HepG2 (cell line): ENCODE measurements around the gene LMX1B. TPM values are rescaled to one million over a fixed set of nuclear protein-coding genes. Genes with fewer than 3 reads are reported as not detected.

ENCODE experiments used
- ATAC-seq: fragments of 200-7000 bp; cut with Tn5 transposase; 3 replicates; pipeline ENCODE4 v1.9.1; 2020; ENCODE audit warnings: mild to moderate bottlenecking, moderate library complexity
- BruUV-seq: library from RNA; stranded (reverse); fragments of 400-500 nt; replicated peaks from 2 replicates; lab custom pipeline; 2021; lab: Mats Ljungman, UMichigan
- CTCF ChIA-PET: fragments of 300-600 bp; formaldehyde crosslinking; extraction: SDS; loops from one replicate; lab custom pipeline; 2021; ENCODE audit warnings: low total read pairs, inconsistent platforms, low intra/inter-chr PET ratio; lab: Yijun Ruan, JAX
- POLR2A ChIA-PET: fragments of 350-600 bp; sonication (Branson Sonifier 250); formaldehyde crosslinking; loops from one replicate; lab custom pipeline; 2020; ENCODE audit warnings: antibody characterized with exemption, inconsistent platforms; lab: Yijun Ruan, JAX
- DNase-seq: peaks from one replicate; pipeline ENCODE4 v3.0.0-alpha.2; 2015; ENCODE audit warnings: low spot score
- FAIRE-seq: peaks from 3 replicates; lab custom pipeline; 2011; peaks lifted over from hg19 to GRCh38; lab: Jason Lieb, UNC
- H2AFZ ChIP-seq: one replicate; pipeline ENCODE4 v1.6.1; 2011; ENCODE audit warnings: low read length, inconsistent platforms
- H3K27ac ChIP-seq: fragments of 300-600 bp; 3 replicates; pipeline ENCODE4 v1.8.0; 2011; ENCODE audit warnings: mixed run types, mild to moderate bottlenecking, mixed read lengths, low read length, inconsistent platforms; ENCODE audit not compliant: insufficient read depth; ENCODE audit errors: extremely low read length
- H3K27me3 ChIP-seq, 2 experiments: fragments of 200-600 bp in 1 of 2; 2 replicates in 1 of 2; 3 replicates in 1 of 2; pipeline versions ENCODE4 v1.6.0 to v1.8.0; 2011; ENCODE audit warnings: low read length in 2 of 2, mild to moderate bottlenecking in 2 of 2, moderate library complexity in 2 of 2, inconsistent platforms in 1 of 2; ENCODE audit not compliant: insufficient read depth in 2 of 2, control insufficient read depth in 1 of 2
- H3K36me3 ChIP-seq, 2 experiments: fragments of 200-600 bp in 1 of 2; replicated peaks in 1 of 2; 2 replicates in 1 of 2; 3 replicates in 1 of 2; pipeline versions ENCODE4 v1.5.1 to v1.8.0; 2011; ENCODE audit warnings: low read length in 2 of 2, inconsistent platforms in 1 of 2; ENCODE audit not compliant: insufficient read depth in 2 of 2, control insufficient read depth in 1 of 2
- H3K4me1 ChIP-seq: 2 replicates; pipeline ENCODE4 v1.5.1; 2012; ENCODE audit warnings: low read length, inconsistent platforms; ENCODE audit not compliant: insufficient read depth
- H3K4me2 ChIP-seq: 2 replicates; pipeline ENCODE4 v1.6.0; 2011; ENCODE audit warnings: low read depth, low read length, inconsistent platforms
- H3K4me3 ChIP-seq, 3 experiments: fragments of 200-600 bp in 1 of 3; sonication (generic), shearing (Covaris generic) in 1 of 3; replicated peaks in 1 of 3; 2 replicates each; pipeline ENCODE4 v1.5.1; 2011 to 2016; ENCODE audit warnings: low read length in 3 of 3, inconsistent platforms in 2 of 3, low read depth in 2 of 3, mild to moderate bottlenecking in 2 of 3, control low read depth in 1 of 3, mixed read lengths in 1 of 3; ENCODE audit not compliant: insufficient read depth in 1 of 3
- H3K79me2 ChIP-seq: one replicate; pipeline ENCODE4 v1.6.1; 2011; ENCODE audit warnings: low read length, inconsistent platforms; ENCODE audit not compliant: insufficient read depth
- H3K9ac ChIP-seq: 2 replicates; pipeline ENCODE4 v1.6.0; 2011; ENCODE audit warnings: mild to moderate bottlenecking, low read depth, low read length, inconsistent platforms; ENCODE audit not compliant: insufficient read depth
- H3K9me3 ChIP-seq: 2 replicates; pipeline ENCODE4 v1.5.1; 2012; ENCODE audit warnings: mild to moderate bottlenecking, low read length
- H4K20me1 ChIP-seq: 2 replicates; pipeline ENCODE4 v1.6.0; 2011; ENCODE audit warnings: inconsistent platforms, mild to moderate bottlenecking, low read length, moderate library complexity; ENCODE audit not compliant: insufficient read depth
- CREM ChIP-seq, 2 experiments: sonication (generic) in 1 of 2; formaldehyde crosslinking in 1 of 2; IDR thresholded peaks; 2 replicates each; pipeline versions ENCODE4 v1.4.0 to v1.6.1; 2016 to 2020; ENCODE audit warnings: antibody characterized with exemption in 1 of 2, mild to moderate bottlenecking in 1 of 2, missing genetic modification reagents in 1 of 2
- EED ChIP-seq: sonication (generic); formaldehyde crosslinking; IDR thresholded peaks from 2 replicates; pipeline ENCODE4 v1.5.0; 2020; ENCODE audit warnings: mild to moderate bottlenecking, missing genetic modification reagents
- ETV6 ChIP-seq: sonication (generic); formaldehyde crosslinking; conservative IDR thresholded peaks from 2 replicates; pipeline ENCODE4 v1.4.0; 2020; ENCODE audit warnings: missing genetic modification reagents
- EZH2 ChIP-seq: conservative IDR thresholded peaks from 2 replicates; pipeline ENCODE4 v1.6.1; 2012; ENCODE audit warnings: mild to moderate bottlenecking, low read depth, low read length, moderate library complexity
- PCBP2 ChIP-seq: fragments of 200-400 bp; formaldehyde crosslinking; optimal IDR thresholded peaks from 2 replicates; pipeline ENCODE3; 2018; ENCODE audit warnings: low read length, low read depth; ENCODE audit not compliant: poor library complexity, severe bottlenecking
- SMAD9 ChIP-seq: sonication (generic); formaldehyde crosslinking; IDR thresholded peaks from 2 replicates; pipeline ENCODE4 v1.5.1; 2020; ENCODE audit warnings: mild to moderate bottlenecking, missing genetic modification reagents
- TBX2 ChIP-seq: sonication (generic); formaldehyde crosslinking; IDR thresholded peaks from 2 replicates; pipeline ENCODE4 v1.5.0; 2020; ENCODE audit warnings: missing genetic modification reagents, mild to moderate bottlenecking, borderline replicate concordance
- TBX3 ChIP-seq: fragments of 450-650 bp; IDR thresholded peaks from 2 replicates; pipeline ENCODE4 v1.6.1; 2017; ENCODE audit warnings: antibody characterized with exemption, mild to moderate bottlenecking, inconsistent platforms, borderline replicate concordance
- TP53 ChIP-seq: sonication (generic); formaldehyde crosslinking; conservative IDR thresholded peaks from 2 replicates; pipeline ENCODE4 v1.4.0; 2020; ENCODE audit warnings: missing genetic modification reagents
- ZNF747 ChIP-seq: sonication (generic); formaldehyde crosslinking; IDR thresholded peaks from 2 replicates; pipeline ENCODE4 v1.8.1; 2023; ENCODE audit warnings: missing genetic modification reagents, mild to moderate bottlenecking, borderline replicate concordance
- ZNF781 ChIP-seq: sonication (generic); formaldehyde crosslinking; IDR thresholded peaks from 2 replicates; pipeline ENCODE4 v1.5.1; 2020; ENCODE audit warnings: borderline replicate concordance, mild to moderate bottlenecking, missing genetic modification reagents; ENCODE audit errors: not compliant biosample characterization
- ZNF790 ChIP-seq: sonication (generic); formaldehyde crosslinking; IDR thresholded peaks from 2 replicates; pipeline ENCODE4 v1.8.0; 2022; ENCODE audit warnings: missing genetic modification reagents, mild to moderate bottlenecking, borderline replicate concordance
- WGBS: methylation state at CpG from one replicate; pipeline ENCODE4 v1.1.6; 2017; ENCODE audit warnings: low lambda C conversion rate; 5-methylcytosine and 5-hydroxymethylcytosine counted together
- in situ Hi-C: cut with HindIII; loops from 2 replicates; pipeline ENCODE4 v1.10.0; 2017; ENCODE audit warnings: low pct_unique_long_range_greater_than_20kb; ENCODE audit not compliant: extremely low pct_ligation_motif_present
- intact Hi-C: fragments of 100-400 bp; cut with micrococcal nuclease; formaldehyde crosslinking; loops from one replicate; pipeline ENCODE4 v1.10.0; 2022; ENCODE audit not compliant: unreplicated experiment
- polyA plus RNA-seq, 8 experiments: library from polyadenylated mRNA; depleted of rRNA in 3 of 8; stranded (reverse) in 7 of 8; unstranded in 1 of 8; fragments of >200 nt; fragmentation: Illumina TruSeq in 4 of 8; extraction: Trizol in 4 of 8; gene quantifications; 2 replicates each; pipeline versions ENCODE4 v1.2.1 to v1.2.3, GENCODE V29; 2011 to 2016; ENCODE audit warnings: low read depth in 4 of 8, missing spikeins in 1 of 8, mixed read lengths in 1 of 8; ENCODE audit not compliant: insufficient read depth in 1 of 8
- total RNA-seq, 5 experiments: library from RNA; depleted of rRNA; stranded (reverse); fragments of >200 nt; fragmentation: Illumina TruSeq; extraction: Trizol; gene quantifications; 2 replicates each; pipeline ENCODE4 v1.2.3, GENCODE V29; 2016; ENCODE audit warnings: low read depth in 1 of 5
- TF ChIP-seq, protein P1 (sequence below): sonication (generic); formaldehyde crosslinking; IDR thresholded peaks from 2 replicates; pipeline ENCODE4 v1.8.1; 2023; ENCODE audit warnings: mild to moderate bottlenecking, missing genetic modification reagents, borderline replicate concordance
- TF ChIP-seq, protein P2 (sequence below): fragments of 450-650 bp; IDR thresholded peaks from 2 replicates; pipeline ENCODE4 v1.6.1; 2017

Gene LMX1B
- total and polyA plus RNA-seq, 2 of the 13 experiments (the other 11 are each of a cell fraction or from before 2014, with no cell fraction given) = not detected

DNA sequence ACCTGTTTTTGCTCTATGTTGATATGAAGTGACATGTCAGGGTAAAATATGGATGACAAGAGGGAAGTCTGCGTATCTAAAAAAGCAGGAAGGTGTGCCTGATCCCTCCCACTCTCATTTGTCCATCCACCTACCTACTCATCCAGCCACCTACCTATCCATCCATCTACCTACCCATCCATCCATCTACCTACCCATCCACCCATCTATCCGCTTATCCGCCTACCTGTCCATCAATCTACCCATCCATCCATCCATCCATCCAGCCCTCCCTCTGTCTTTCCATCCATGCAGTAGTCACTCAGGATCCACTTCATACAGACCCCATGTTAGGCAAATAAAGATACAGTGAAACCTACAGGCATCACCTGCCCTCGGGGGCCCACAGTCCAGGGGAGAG lies 32.4 kb downstream of the LMX1B start (continued):
- TF ChIP-seq TP53 (CRISPR knock-in tag) (no peak), CREM (IDR thresholded peaks at IDR 0.05) (no peak), CREM (CRISPR knock-in tag; IDR thresholded peaks at IDR 0.05) (no peak), PCBP2 (no peak), SMAD9 (CRISPR knock-in tag) (no peak)
- TF ChIP-seq, all 625 proteins: peak for 0

DNA sequence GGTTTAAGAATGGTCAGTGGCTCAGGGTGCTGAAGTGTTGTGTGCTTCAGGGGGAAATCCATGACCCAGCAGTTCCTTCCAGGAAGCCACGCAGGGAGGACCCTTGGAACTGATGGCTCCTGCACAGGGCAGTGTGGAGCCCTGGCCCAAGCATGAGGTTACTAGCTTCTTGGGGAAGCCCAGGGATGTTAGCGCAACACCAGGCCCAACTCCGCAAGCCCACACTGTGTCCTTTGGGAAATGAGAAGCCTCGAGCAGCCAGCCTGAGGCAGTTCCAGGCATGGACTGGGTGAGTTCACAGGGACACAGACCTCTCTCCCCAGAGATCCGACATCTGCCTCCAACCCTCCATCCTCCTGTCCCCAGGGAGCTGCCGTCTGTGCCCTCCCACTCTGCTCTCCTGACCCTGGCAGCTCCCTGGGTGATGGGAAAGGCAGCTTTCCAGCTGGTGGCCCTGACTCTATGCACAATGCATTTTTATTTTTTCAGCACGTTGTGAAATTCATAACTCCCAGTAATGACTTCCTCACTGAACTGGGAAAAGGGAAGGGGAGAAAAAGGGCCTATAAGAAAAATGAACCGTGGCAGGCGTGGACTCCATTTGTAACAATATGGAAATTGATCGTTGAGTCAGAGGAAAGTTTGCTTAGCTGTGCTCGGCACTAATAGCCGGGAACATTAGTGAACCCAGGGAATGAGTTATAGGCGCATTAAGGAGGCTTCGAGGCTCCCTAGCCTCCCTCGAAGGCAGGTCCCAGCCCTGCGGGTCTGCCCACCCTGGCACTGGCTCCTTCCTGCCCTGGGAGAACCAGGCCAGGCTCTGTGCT lies 34.1 kb downstream of the LMX1B start:
- WGBS = 12% methylated on average over 11 of the region's 16 CpGs
- Histone ChIP-seq H2AFZ (no peak overlapping the region), H4K20me1 (no peaks in the 10 kb centered on the region), H3K4me2 (no peak overlapping the region), H3K27me3 (peaks cover 28 to 96% of the 10 kb centered on the region in 2 experiments), H3K27ac (no peak overlapping the region), H3K4me1 (no peaks in the 10 kb centered on the region), H3K4me3 (no peak overlapping the region), H3K36me3 (no peaks in the 10 kb centered on the region), H3K9me3 (no peaks in the 10 kb centered on the region), H3K9ac (no peak overlapping the region), H3K79me2 (no peaks in the 10 kb centered on the region)
- in situ Hi-C loops = no loop called here
- TF ChIP-seq EZH2 (0 out of 2 replicates have a peak, but pooled peaks have one; percentile 38), TBX3 (no peak)
- intact Hi-C loops = no loop called here
- DNase-seq (no peak), ATAC-seq (no peak), FAIRE-seq (no peak)
- no TSS peak for BruUV-seq
- CTCF ChIA-PET = no interaction called here
- POLR2A ChIA-PET = no interaction called here

DNA sequence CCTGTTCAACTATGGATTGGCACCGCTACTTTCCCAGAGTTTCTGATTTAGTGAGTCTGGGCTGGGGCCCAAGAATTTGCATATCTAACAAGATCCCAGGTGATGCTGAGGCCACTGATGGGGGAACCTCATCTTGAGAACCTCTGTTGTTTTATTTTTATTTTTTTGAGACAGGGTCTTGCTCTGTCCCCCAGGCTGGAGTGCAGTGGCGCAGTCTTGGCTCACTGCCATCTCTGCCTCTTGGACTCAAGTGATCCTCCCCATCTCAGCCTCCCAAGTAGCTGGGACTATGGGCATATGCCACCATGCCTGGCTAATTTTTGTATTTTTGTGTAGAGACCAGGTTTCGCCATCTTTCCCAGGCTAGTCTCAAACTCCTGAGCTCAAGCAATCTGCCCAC lies 35.7 kb downstream of the LMX1B start:
- Histone ChIP-seq H3K9me3 (no peaks in the 10 kb centered on the region), H4K20me1 (no peaks in the 10 kb centered on the region), H2AFZ (no peak overlapping the region), H3K4me1 (no peaks in the 10 kb centered on the region), H3K27ac (no peak overlapping the region), H3K27me3 (peaks cover 27 to 95% of the 10 kb centered on the region in 2 experiments), H3K4me3 (no peak overlapping the region), H3K79me2 (no peaks in the 10 kb centered on the region), H3K36me3 (no peaks in the 10 kb centered on the region), H3K9ac (no peak overlapping the region), H3K4me2 (no peak overlapping the region)
- WGBS = 22% methylated on average over 3 of the region's 3 CpGs
- intact Hi-C loops = no loop called here
- no peak for ATAC-seq
- no peak for DNase-seq
- no peak for FAIRE-seq
- in situ Hi-C loops = no loop called here
- POLR2A ChIA-PET = no interaction called here
- CTCF ChIA-PET = no interaction called here
- BruUV-seq = no TSS peak
- TF ChIP-seq ZNF781 (no peak), ZNF747 (CRISPR knock-in tag) (no peak), TBX2 (CRISPR knock-in tag) (no peak), EED (no peak), ZNF790 (CRISPR knock-in tag) (no peak), ETV6 (CRISPR knock-in tag) (no peak)
- TF ChIP-seq, protein P1, sequence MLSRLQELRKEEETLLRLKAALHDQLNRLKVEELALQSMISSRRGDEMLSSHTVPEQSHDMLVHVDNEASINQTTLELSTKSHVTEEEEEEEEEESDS (CRISPR knock-in tag) = no peak
- TF ChIP-seq, protein P2, sequence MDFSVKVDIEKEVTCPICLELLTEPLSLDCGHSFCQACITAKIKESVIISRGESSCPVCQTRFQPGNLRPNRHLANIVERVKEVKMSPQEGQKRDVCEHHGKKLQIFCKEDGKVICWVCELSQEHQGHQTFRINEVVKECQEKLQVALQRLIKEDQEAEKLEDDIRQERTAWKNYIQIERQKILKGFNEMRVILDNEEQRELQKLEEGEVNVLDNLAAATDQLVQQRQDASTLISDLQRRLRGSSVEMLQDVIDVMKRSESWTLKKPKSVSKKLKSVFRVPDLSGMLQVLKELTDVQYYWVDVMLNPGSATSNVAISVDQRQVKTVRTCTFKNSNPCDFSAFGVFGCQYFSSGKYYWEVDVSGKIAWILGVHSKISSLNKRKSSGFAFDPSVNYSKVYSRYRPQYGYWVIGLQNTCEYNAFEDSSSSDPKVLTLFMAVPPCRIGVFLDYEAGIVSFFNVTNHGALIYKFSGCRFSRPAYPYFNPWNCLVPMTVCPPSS = no peak
